HCT116 (cell line): ENCODE data around the gene STARD3NL. TPM values are rescaled to one million over a fixed set of nuclear protein-coding genes. Genes with fewer than 3 reads are reported as not detected.

ENCODE experiments used
- ATAC-seq: fragments of 200-7000 bp; cut with Tn5 transposase; 2 replicates; pipeline ENCODE4 v1.9.1; 2020; ENCODE audit warnings: mild to moderate bottlenecking, moderate library complexity
- BruUV-seq: library from RNA; stranded (reverse); fragments of 400-500 nt; replicated peaks from 2 replicates; lab custom pipeline; 2021; lab: Mats Ljungman, UMichigan
- CTCF ChIA-PET: fragments of 300-600 bp; sonication (Branson Sonifier 250); formaldehyde crosslinking; loops from one replicate; lab custom pipeline; 2021; ENCODE audit warnings: antibody characterized with exemption; lab: Charles Lee
- POLR2A ChIA-PET: fragments of 300-600, 350-600 bp; sonication (Branson Sonifier 250); formaldehyde crosslinking; loops from one replicate; lab custom pipeline; 2021; ENCODE audit warnings: antibody characterized with exemption; lab: Charles Lee
- RAD21 ChIA-PET, 2 experiments: fragments of 300-600 bp; sonication (Branson Sonifier 250); formaldehyde crosslinking; loops; one replicate each; lab custom pipeline; 2023; ENCODE audit warnings: low total read pairs in 2 of 2; ENCODE audit not compliant: uncharacterized antibody in 2 of 2, unreplicated experiment in 2 of 2, low non-redundant PET in 1 of 2; lab: Charles Lee
- DNase-seq: peaks from one replicate; pipeline ENCODE4 v3.0.0-alpha.2; 2010; ENCODE audit warnings: low read depth, low spot score
- H2AFZ ChIP-seq: fragments of 200-600 bp; shearing (Covaris generic), sonication (generic); 2 replicates; pipeline ENCODE4 v1.6.1; 2017; ENCODE audit warnings: low read depth, mixed run types, mixed read lengths, antibody characterized with exemption, low read length; ENCODE audit not compliant: poor library complexity, severe bottlenecking
- H3K27ac ChIP-seq: 2 replicates; pipeline ENCODE4 v1.5.1; 2012; ENCODE audit warnings: low read depth, low read length
- H3K27me3 ChIP-seq: fragments of 200-600 bp; sonication (generic); 2 replicates; pipeline ENCODE4 v1.6.1; 2016; ENCODE audit warnings: mixed run types, low read length, mixed read lengths; ENCODE audit not compliant: insufficient read depth
- H3K36me3 ChIP-seq, 2 experiments: fragments of 200-500 bp in 1 of 2; fragments of 200-600 bp in 1 of 2; sonication (Bioruptor generic) in 1 of 2; sonication (generic) in 1 of 2; 2 replicates each; pipeline versions ENCODE4 v1.5.1 to v1.6.1; 2014 to 2016; ENCODE audit warnings: low read length in 2 of 2, inconsistent platforms in 1 of 2, mixed read lengths in 1 of 2, mixed run types in 1 of 2; ENCODE audit not compliant: insufficient read depth in 2 of 2, control insufficient read depth in 1 of 2
- H3K4me1 ChIP-seq, 2 experiments: fragments of 200-600 bp in 1 of 2; sonication (generic) in 1 of 2; 2 replicates each; pipeline versions ENCODE4 v1.5.1 to v1.6.1; 2012 to 2017; ENCODE audit warnings: low read length in 2 of 2, inconsistent platforms in 1 of 2, mild to moderate bottlenecking in 1 of 2, mixed read lengths in 1 of 2, mixed run types in 1 of 2, moderate library complexity in 1 of 2; ENCODE audit not compliant: insufficient read depth in 2 of 2, control insufficient read depth in 1 of 2
- H3K4me2 ChIP-seq: fragments of 200-600 bp; sonication (generic); 2 replicates; pipeline ENCODE4 v1.6.1; 2017; ENCODE audit warnings: mixed run types, low read length, mixed read lengths
- H3K4me3 ChIP-seq, 2 experiments: fragments of 200-600 bp in 1 of 2; sonication (generic) in 1 of 2; replicated peaks in 1 of 2; 2 replicates each; pipeline ENCODE4 v1.5.1; 2011 to 2016; ENCODE audit warnings: low read length in 2 of 2, control low read depth in 1 of 2, low read depth in 1 of 2, mild to moderate bottlenecking in 1 of 2, mixed read lengths in 1 of 2, mixed run types in 1 of 2
- H3K79me2 ChIP-seq: fragments of 200-600 bp; sonication (generic); 2 replicates; pipeline ENCODE4 v1.6.1; 2017; ENCODE audit warnings: mild to moderate bottlenecking, mixed run types, low read length, moderate library complexity, mixed read lengths; ENCODE audit not compliant: insufficient read depth
- H3K9ac ChIP-seq: fragments of 200-600 bp; sonication (generic); 2 replicates; pipeline ENCODE4 v1.6.1; 2016; ENCODE audit warnings: low read length, mixed read lengths
- H3K9me2 ChIP-seq: fragments of 200-600 bp; sonication (generic), shearing (Covaris generic); 2 replicates; pipeline ENCODE4 v1.6.1; 2017; ENCODE audit warnings: mixed run types, mild to moderate bottlenecking, moderate library complexity; ENCODE audit not compliant: insufficient read depth
- H3K9me3 ChIP-seq, 2 experiments: fragments of 200-500 bp in 1 of 2; fragments of 200-600 bp in 1 of 2; sonication (Bioruptor generic) in 1 of 2; sonication (generic) in 1 of 2; 2 replicates each; pipeline ENCODE4 v1.6.1; 2014 to 2017; ENCODE audit warnings: low read length in 2 of 2, mixed read lengths in 2 of 2, inconsistent platforms in 1 of 2, low read depth in 1 of 2, mild to moderate bottlenecking in 1 of 2, mixed run types in 1 of 2, moderate library complexity in 1 of 2; ENCODE audit not compliant: control insufficient read depth in 1 of 2, insufficient read depth in 1 of 2
- H4K20me1 ChIP-seq: fragments of 200-600 bp; sonication (generic), shearing (Covaris generic); 2 replicates; pipeline ENCODE4 v1.6.1; 2017; ENCODE audit warnings: mixed run types, mild to moderate bottlenecking, moderate library complexity; ENCODE audit not compliant: insufficient read depth
- CBX3 ChIP-seq: IDR thresholded peaks from 2 replicates; pipeline ENCODE4 v1.6.1; 2012; ENCODE audit warnings: low read depth
- CTCF ChIP-seq, 3 experiments: fragments of 200-600 bp in 1 of 3; sonication (generic) in 1 of 3; IDR thresholded peaks in 2 of 3; conservative IDR thresholded peaks in 1 of 3; 2 replicates each; pipeline ENCODE4 v1.5.1; 2012 to 2017; ENCODE audit warnings: low read depth in 2 of 3, low read length in 2 of 3, antibody characterized with exemption in 1 of 3, borderline replicate concordance in 1 of 3, control low read depth in 1 of 3, mild to moderate bottlenecking in 1 of 3, mixed read lengths in 1 of 3, mixed run types in 1 of 3, moderate library complexity in 1 of 3; ENCODE audit not compliant: insufficient read depth in 1 of 3
- EGR1 ChIP-seq: IDR thresholded peaks from 2 replicates; pipeline ENCODE4 v1.6.1; 2012; ENCODE audit warnings: low read depth
- ELF1 ChIP-seq: IDR thresholded peaks from 2 replicates; pipeline ENCODE4 v1.6.1; 2012; ENCODE audit warnings: low read depth, borderline replicate concordance
- EZH2 ChIP-seq: fragments of 200-600 bp; sonication (generic); IDR thresholded peaks from 2 replicates; pipeline ENCODE4 v1.6.1; 2017; ENCODE audit warnings: antibody characterized with exemption, mixed run types
- EZH2phosphoT487 ChIP-seq: fragments of 200-600 bp; IDR thresholded peaks from 2 replicates; pipeline ENCODE4 v1.6.1; 2018; ENCODE audit warnings: antibody characterized with exemption, borderline replicate concordance
- FOSL1 ChIP-seq: IDR thresholded peaks from 2 replicates; pipeline ENCODE4 v1.6.1; 2012; ENCODE audit warnings: low read depth
- MAX ChIP-seq: IDR thresholded peaks from 2 replicates; pipeline ENCODE4 v1.6.1; 2012
- POLR2A ChIP-seq: IDR thresholded peaks from 2 replicates; pipeline ENCODE4 v1.7.0; 2011; ENCODE audit warnings: borderline replicate concordance; ENCODE audit not compliant: insufficient read depth, insufficient read length; ENCODE audit errors: extremely low read depth
- SP1 ChIP-seq: IDR thresholded peaks from 2 replicates; pipeline ENCODE4 v1.6.1; 2012; ENCODE audit warnings: low read depth
- SRF ChIP-seq: IDR thresholded peaks from 2 replicates; pipeline ENCODE4 v1.6.1; 2012; ENCODE audit warnings: low read depth
- TCF7L2 ChIP-seq: IDR thresholded peaks from 2 replicates; pipeline ENCODE4 v1.7.0; 2011; ENCODE audit warnings: borderline replicate concordance, inconsistent platforms; ENCODE audit not compliant: insufficient read depth, insufficient read length; ENCODE audit errors: extremely low read depth
- YY1 ChIP-seq: IDR thresholded peaks from 2 replicates; pipeline ENCODE4 v1.6.1; 2011; ENCODE audit warnings: low read length, low read depth, moderate library complexity, mild to moderate bottlenecking; ENCODE audit not compliant: insufficient replicate concordance; ENCODE audit errors: extremely low read depth
- ZNF274 ChIP-seq: fragments of 200-500 bp; sonication (Bioruptor generic); IDR thresholded peaks from 2 replicates; pipeline ENCODE4 v1.6.1; 2014; ENCODE audit warnings: mild to moderate bottlenecking, low read depth, low read length, inconsistent platforms
- intact Hi-C: fragments of 100-400 bp; cut with micrococcal nuclease; formaldehyde crosslinking; loops from 2 replicates; pipeline ENCODE4 v1.10.0; 2022
- total RNA-seq: library from RNA; stranded (reverse); gene quantifications from one replicate; pipeline ENCODE4 v1.2.1, GENCODE V29; 2021; ENCODE audit not compliant: unreplicated experiment

Gene STARD3NL
- total RNA-seq, 1 experiment from 2014 or later, result 32.0 TPM

GRCh38 chr7:38138171-38138570, 39.9 kb upstream of the STARD3NL start (continued):
- TF ChIP-seq ELF1 (no peak), SRF (no peak), MAX (no peak)

DNA sequence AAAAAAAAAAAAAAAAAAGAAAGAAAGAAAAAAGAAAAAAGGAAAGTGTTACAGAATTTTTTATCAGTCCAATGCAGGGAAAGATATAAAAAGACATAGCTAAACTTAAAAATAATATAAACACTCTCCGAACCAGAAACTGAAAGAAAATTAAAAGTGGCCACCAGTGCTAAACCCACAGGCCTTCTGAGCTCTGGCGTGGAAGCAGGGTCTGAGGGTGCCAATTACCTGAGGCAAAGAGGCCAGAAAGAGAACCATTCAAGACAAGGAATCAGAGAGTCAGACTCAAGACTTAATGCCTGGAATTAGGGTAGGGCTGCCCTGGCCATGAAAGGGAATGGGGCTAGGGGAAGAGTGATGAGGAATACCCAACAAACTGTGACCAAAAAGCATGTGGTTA, 36.9 kb upstream of the STARD3NL start:
- ChIA-PET CTCF (no interaction called here), POLR2A (no interaction called here), RAD21 (no interaction called here)
- TF ChIP-seq EGR1, result no peak
- no peak for TF ChIP-seq POLR2A
- TF ChIP-seq EZH2phosphoT487, result no peak
- TF ChIP-seq TCF7L2, result no peak
- TF ChIP-seq ZNF274, result no peak
- no peak for TF ChIP-seq ELF1
- TF ChIP-seq EZH2, result no peak
- TF ChIP-seq CBX3, result no peak
- no peak for TF ChIP-seq CTCF (IDR thresholded peaks at IDR 0.05 in 2 of 3, conservative IDR thresholded peaks at IDR 0.05 in 1 of 3; ENCODE audit: borderline replicate concordance in 1 of 3, insufficient read depth in 1 of 3, low read depth in 2 of 3, low read length in 2 of 3)
- no peak for TF ChIP-seq FOSL1
- no peak for TF ChIP-seq YY1
- no peak for TF ChIP-seq SP1
- Histone ChIP-seq H2AFZ (no peak overlapping the region), H3K79me2 (no peaks in the 10 kb centered on the region), H3K9me3 (no peaks in the 10 kb centered on the region), H3K4me3 (no peak overlapping the region), H3K9me2 (no peaks in the 10 kb centered on the region), H4K20me1 (no peaks in the 10 kb centered on the region), H3K36me3 (no peaks in the 10 kb centered on the region), H3K9ac (no peak overlapping the region), H3K4me1 (no peaks in the 10 kb centered on the region), H3K27me3 (0 out of 2 replicates have a peak, but pooled peaks cover 3% of the 10 kb centered on the region), H3K4me2 (no peak overlapping the region), H3K27ac (no peak overlapping the region)
- no TSS peak for BruUV-seq
- intact Hi-C loops, result no loop called here
- no peak for DNase-seq
- ATAC-seq, result no peak
